Measurements from ENCODE around the gene SLC3A2.
"Not testable (repeated sequence)": the region's sequence is repeated elsewhere in the genome, so short reads cannot be mapped to it uniquely, and the experiment has no call there.

SLC3A2 gene

DNA sequence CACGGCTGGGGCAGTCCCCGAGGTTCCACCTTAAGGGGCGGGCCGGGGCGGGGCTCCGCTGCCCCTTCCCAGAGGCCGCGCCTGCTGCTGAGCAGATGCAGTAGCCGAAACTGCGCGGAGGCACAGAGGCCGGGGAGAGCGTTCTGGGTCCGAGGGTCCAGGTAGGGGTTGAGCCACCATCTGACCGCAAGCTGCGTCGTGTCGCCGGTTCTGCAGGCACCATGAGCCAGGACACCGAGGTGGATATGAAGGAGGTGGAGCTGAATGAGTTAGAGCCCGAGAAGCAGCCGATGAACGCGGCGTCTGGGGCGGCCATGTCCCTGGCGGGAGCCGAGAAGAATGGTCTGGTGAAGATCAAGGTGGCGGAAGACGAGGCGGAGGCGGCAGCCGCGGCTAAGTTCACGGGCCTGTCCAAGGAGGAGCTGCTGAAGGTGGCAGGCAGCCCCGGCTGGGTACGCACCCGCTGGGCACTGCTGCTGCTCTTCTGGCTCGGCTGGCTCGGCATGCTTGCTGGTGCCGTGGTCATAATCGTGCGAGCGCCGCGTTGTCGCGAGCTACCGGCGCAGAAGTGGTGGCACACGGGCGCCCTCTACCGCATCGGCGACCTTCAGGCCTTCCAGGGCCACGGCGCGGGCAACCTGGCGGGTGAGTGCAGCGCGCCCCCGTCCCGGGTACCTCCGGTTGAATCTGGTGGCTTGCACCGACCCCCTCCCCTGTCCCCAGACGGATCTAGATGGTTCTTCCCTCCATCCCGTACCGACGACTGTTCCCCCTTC lies at the start of gene SLC3A2:
Gene SLC3A2 (plus strand): TSS at position 94 of the 776 bp plus-strand sequence. CDS start 128 bp downstream, at position 222.
- peak; percentile 85 for DNase-seq

- DNase-seq: peak; percentile 26
These were observed 49.7 kb upstream of the SLC3A2 start for GRCh38 chr11:62830904-62831519.

DNA sequence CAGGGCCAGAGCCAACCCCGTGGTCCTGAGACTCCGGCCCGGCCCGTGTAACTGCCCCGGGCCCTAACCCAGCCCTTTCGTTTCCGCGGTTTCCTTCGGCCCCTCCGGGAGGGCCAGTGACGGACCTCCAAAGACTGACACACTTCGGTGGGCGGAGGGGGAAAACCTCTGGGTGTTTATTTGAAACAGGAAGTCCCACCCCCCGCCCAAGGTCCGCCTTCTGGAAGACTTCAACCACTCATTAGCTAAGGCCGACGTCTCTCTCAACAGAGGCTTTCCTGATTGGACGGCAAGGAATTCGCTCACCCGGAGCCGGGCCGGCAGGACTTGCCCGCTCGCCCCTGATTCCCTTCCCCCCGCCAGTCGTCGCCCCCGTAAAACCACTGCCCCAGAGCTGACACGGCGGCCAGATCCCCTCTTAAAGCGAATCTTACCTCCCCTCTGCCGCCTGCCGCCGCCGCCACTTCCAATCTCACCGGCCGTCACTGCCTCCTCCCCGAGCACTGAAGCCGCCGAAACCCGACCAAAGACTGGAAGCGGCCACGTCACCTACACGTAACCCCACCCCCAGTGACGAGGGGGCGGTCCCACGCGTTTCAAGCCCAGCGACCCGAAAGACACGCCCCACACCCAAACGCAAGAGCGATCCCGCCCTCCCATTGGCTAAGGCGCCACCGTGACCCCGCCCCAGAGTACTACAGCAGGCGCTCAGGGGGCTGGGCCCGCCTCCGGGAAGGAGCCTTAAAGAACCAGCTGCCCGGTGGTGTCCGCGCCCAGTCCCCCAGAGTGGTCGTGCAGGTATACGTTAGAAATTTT lies 49.0 kb upstream of the SLC3A2 start, which contains the start of gene STX5:
Gene STX5 (minus strand): TSS at position 532 of the 816 bp plus-strand sequence. CDS start 808 bp downstream, outside the sequence.
- peak; percentile 98 for DNase-seq

- DNase-seq: no peak
These were observed 48.1 kb upstream of the SLC3A2 start, which contains the start of gene TEX54 for GRCh38 chr11:62832336-62833234. TEX54 (minus strand) TSS chr11:62832841.

- DNase-seq: no peak
These were observed 45.4 kb upstream of the SLC3A2 start for GRCh38 chr11:62835336-62835735.

DNA sequence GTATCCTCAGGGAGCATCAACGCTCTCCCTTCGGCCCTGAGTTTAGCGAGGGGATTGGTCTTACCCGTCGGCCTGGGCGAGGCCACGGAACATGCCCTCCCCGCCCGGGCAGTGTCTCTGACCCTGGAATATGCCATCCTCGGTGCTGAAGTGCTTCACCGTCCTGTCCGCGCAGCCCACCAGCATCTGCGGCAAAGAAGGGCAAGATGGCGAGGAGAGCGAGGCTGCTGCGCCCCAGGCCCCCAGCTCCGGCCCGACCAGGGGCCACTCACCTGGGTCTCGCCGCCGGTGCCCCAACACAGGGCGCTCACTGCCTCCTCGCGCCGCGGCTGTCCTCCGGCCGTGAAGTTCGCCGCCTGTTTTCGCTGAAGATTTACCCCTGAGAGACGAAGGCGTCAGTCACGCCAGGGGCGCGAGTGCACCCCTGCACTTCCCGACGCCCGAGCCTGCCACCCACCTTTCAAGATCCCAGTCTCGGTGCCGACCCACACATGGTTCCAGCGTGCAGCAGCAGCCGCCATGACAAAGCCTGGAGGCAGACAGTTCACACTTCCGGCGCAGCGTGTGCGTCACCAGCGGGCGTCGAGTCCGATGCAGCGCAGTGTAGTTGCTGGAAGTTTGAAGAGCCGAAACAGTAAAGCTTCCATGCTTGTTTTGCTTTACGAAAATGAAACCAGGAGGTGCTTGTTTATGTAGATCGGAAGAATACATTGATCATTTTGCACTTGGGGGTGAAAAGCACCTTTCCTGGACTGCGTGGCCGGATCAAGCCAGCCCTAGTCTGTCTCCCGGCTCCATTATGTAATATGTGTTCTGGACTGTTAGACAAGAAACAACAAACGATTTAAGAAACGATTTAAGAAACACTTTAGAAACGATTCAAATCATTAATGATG lies 41.4 kb upstream of the SLC3A2 start, which contains the start of gene WDR74:
Gene WDR74 (minus strand): TSS at position 541 of the 896 bp plus-strand sequence. CDS start 20 bp downstream, at position 521.
- DNase-seq: peak; percentile 94

DNA sequence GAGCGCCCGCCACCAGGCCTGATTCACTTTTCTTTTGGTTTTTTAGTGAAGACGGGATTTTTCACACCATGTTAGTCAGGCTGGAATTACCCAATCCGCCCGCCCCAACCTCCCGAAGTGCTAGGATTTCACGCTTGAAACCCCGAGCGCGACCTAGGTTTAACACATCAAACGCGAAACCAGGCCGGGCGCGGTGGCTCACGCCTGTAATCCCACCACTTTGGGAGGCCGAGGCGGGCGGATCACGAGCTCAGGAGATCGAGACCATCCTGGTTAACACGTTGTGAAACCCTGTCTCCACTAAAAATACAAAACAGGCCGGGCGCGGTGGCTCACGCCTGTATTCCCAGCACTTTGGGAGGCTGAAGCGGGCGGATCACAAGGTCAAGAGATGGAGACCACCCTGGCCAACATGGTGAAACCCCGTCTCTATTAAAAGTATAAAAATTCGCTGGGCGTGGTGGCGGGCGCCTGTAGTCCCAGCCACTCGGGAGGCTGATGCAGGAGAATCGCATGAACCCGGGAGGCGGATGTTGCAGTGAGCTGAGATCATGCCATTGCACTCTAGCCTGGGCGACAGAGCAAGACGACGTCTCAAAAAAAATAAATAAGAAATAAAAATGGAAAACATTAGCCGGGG lies 39.9 kb upstream of the SLC3A2 start:
- peak; percentile 86 for DNase-seq

- DNase-seq: peak; percentile 94
These were observed 39.1 kb upstream of the SLC3A2 start for GRCh38 chr11:62841361-62842170.

- DNase-seq: peak; percentile 39
These were observed 38.4 kb upstream of the SLC3A2 start for GRCh38 chr11:62842171-62842741.

GRCh38 chr11:62842891-62843290 lies 37.8 kb upstream of the SLC3A2 start:
- not testable (repeated sequence) for DNase-seq

DNA sequence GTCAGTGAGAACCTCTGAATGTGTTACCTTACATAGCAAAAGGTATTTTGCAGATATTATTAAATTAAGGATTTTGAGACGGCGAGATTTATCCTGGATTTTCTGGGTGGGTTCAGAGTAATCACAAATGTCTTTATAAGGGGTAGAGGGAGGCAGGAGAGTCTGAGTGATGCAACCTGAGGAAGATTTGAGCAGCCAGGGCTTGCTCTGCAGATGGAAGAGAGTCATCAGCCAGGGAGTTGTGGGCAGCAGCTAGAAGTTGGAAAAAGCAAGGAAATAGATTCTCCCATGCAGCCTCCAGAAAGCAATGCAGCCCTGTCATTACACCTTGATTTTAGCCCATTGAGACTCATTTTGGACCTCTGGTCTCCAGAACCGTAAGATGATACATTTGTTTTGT lies 37.2 kb upstream of the SLC3A2 start:
- DNase-seq: no peak

- no peak for DNase-seq
These were observed 36.5 kb upstream of the SLC3A2 start for GRCh38 chr11:62844154-62844553.

GRCh38 chr11:62846177-62846576 lies 34.5 kb upstream of the SLC3A2 start:
- DNase-seq: no peak

DNA sequence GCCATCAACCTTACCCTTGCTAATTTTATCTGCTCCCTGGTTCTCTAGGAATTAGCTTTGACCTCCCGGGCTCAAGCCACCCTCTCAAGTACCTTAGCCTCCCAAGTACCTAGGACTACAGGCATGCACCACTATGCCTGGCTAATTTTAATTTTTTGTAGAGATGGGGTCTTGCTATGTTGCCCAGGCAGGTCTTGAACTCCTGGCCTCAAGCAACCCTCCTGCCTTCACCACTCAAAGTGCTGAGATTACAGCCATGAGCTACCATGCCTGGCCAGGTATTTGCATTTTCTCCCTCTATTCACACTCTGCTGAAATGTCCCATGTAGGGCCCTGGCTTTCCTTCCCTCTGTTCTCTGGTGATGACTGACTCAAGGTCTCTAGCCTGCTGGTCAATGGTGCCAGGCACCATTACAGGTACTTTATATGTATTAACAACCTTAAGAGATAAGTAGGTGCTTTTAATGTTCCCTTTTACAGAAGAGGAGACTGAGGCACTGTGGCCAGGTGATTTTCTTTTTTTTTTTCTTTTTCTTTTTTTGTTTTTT lies 32.9 kb upstream of the SLC3A2 start:
- DNase-seq: no peak

GRCh38 chr11:62850911-62851806 lies 29.5 kb upstream of the SLC3A2 start:
- no peak for DNase-seq

- no peak for DNase-seq
These were observed 28.7 kb upstream of the SLC3A2 start for GRCh38 chr11:62851807-62852522.

Data from CD4-positive, alpha-beta T cell treated with Interleukin-15 for 1 hour (primary cell).